ENCODE measurements around the gene RBL1. TPM values are rescaled to one million over a fixed set of nuclear protein-coding genes. Genes with fewer than 3 reads are reported as not detected.

Gene RBL1
- total RNA-seq, 1 experiment from 2014 or later, result 14.1 TPM

- DNase-seq (ENCODE audit: extremely low read depth, low read depth), result no peak
Observed at GRCh38 chr20:36951979-36952738, 143.6 kb downstream of the RBL1 start.

DNA sequence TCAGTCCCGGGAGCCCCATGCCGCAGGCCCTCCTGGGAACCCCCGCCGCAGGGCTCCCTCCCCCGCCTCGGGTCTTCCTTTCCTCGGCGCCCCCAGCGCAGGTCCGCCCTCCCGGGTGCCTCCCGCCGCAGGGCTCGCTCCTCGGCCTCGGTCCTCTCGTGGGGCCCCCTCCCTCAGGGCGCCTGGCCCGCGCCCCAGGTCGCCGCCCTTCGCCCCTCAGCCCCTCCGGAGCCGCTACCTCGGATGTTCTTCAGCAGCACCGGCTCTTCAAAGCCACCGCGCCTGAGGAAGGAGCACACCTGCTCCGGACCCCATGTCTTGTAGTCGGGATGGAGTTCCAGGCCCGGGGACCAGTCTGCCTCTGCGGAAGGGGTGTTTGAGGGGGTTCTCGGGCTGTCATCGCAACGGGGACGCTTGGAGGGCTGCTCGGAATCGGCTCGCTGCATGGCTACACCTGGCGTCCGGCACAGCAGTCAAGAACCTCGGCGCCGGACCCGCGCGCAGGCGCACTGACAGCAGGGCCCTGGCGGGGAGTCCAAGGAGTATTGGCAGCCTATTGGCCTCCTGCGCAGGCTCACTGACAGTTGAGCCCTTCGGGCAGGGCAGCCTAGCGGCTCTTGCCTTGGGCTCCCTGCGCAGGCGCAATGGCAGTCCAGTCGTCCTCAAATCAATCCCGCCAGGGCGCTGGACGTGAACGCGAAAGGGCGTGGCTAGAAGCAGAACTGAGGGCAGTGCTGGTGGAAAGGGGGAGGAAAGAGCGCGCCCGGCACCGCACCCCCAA is 144.4 kb downstream of the RBL1 start, which contains the start of gene SAMHD1:
TSS of gene SAMHD1 (minus strand) at position 511 of the 781 bp plus-strand sequence. CDS start at position 446, 65 bp downstream.
- DNase-seq (ENCODE audit: extremely low read depth, low read depth), result peak; percentile 98

- no peak for DNase-seq (ENCODE audit: extremely low read depth, low read depth)
Observed at GRCh38 chr20:36950414-36951197, 145.2 kb downstream of the RBL1 start.

Small RNA genes within 50 kb of the gene (small RNA-seq; reads per million reads assigned to genes)
- gene RPS3AP3, result 0 to 0.02 reads per million in 2 experiments

Other genes with a start within 250 kb of the RBL1 start
- not detected in 2 replicates for gene TLDC2, start 219.9 kb downstream of the RBL1 start, total RNA-seq (2014; rRNA removed; shearing (Covaris generic))
- gene SAMHD1, start 144.3 kb downstream of the RBL1 start, total RNA-seq (2014; rRNA removed; shearing (Covaris generic)), result 12.9 and 13.4 TPM in 2 replicates
- gene RPN2, start 83.3 kb upstream of the RBL1 start, total RNA-seq (2014; rRNA removed; shearing (Covaris generic)), result 474 and 480 TPM in 2 replicates
- gene MROH8, start 83.6 kb upstream of the RBL1 start, total RNA-seq (2014; rRNA removed; shearing (Covaris generic)), result 0.05 and 0.43 TPM in 2 replicates
- not detected in 2 replicates for gene GHRH, start 165.8 kb upstream of the RBL1 start, total RNA-seq (2014; rRNA removed; shearing (Covaris generic))
- gene MANBAL, start 193.7 kb upstream of the RBL1 start, total RNA-seq (2014; rRNA removed; shearing (Covaris generic)), result 27.6 and 28.9 TPM in 2 replicates